Measurements from ENCODE around the gene SORCS2. TPM values are rescaled to one million over a fixed set of nuclear protein-coding genes. Genes with fewer than 3 reads are reported as not detected.

SORCS2 gene
- total RNA-seq, 2 experiments from 2014 or later, result not detected

- Mint-ChIP-seq H3K4me1 (ENCODE audit: low read depth) (peaks cover 17% of the 10 kb centered on the region), H3K9me3 (ENCODE audit: insufficient read depth) (no peaks in the 10 kb centered on the region), H3K36me3 (ENCODE audit: low read depth) (no peaks in the 10 kb centered on the region), H3K4me3 (no peak overlapping the region), H3K27me3 (ENCODE audit: low read depth) (no peaks in the 10 kb centered on the region), H3K27ac (no peak overlapping the region)
- no peak for DNase-seq
- no peak for ATAC-seq
- ChIA-PET CTCF (no interaction called here), POLR2A (no interaction called here)
These were observed 554.2 kb downstream of the SORCS2 start for GRCh38 chr4:7746351-7747061.

- Mint-ChIP-seq H3K4me1 (ENCODE audit: low read depth) (peaks cover 17% of the 10 kb centered on the region), H3K27ac (no peak overlapping the region), H3K4me3 (no peak overlapping the region), H3K9me3 (ENCODE audit: insufficient read depth) (no peaks in the 10 kb centered on the region), H3K36me3 (ENCODE audit: low read depth) (no peaks in the 10 kb centered on the region), H3K27me3 (ENCODE audit: low read depth) (no peaks in the 10 kb centered on the region)
- no peak for ATAC-seq
- DNase-seq, result no peak
- POLR2A ChIA-PET, result no interaction called here
- CTCF ChIA-PET, result no interaction called here
These were observed 554.7 kb downstream of the SORCS2 start for GRCh38 chr4:7747062-7747385.

DNA sequence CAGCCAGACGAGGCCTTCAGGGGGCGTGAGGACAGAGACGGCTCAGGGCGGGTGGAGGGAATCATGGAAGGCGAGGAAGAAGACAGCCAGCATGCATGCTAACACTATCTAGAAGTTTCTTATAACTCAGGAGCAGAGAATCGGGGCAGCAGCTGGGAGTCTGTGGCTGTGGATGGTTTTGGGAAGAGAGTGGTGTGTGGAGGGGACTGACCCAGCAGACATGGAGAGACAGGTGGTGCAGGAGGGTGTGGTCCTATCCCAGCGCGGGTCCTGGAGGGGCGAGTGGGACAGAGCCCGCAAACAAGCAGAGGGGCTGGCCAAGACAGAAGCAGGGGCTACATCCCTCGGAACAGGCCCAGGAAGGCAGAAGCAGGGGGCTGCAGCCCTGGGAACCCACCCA lies 555.2 kb downstream of the SORCS2 start:
- CTCF ChIA-PET, result no interaction called here
- H3K4me3 Mint-ChIP-seq, result no peak overlapping the region
- H3K4me1 Mint-ChIP-seq (ENCODE audit: low read depth), result peaks cover 17% of the 10 kb centered on the region
- H3K9me3 Mint-ChIP-seq (ENCODE audit: insufficient read depth), result no peaks in the 10 kb centered on the region
- no peaks in the 10 kb centered on the region for H3K36me3 Mint-ChIP-seq (ENCODE audit: low read depth)
- H3K27me3 Mint-ChIP-seq (ENCODE audit: low read depth), result no peaks in the 10 kb centered on the region
- no peak overlapping the region for H3K27ac Mint-ChIP-seq
- POLR2A ChIA-PET, result no interaction called here
- no peak for ATAC-seq
- no peak for DNase-seq

- no peaks in the 10 kb centered on the region for H3K27me3 Mint-ChIP-seq (ENCODE audit: low read depth)
- peaks cover 17% of the 10 kb centered on the region for H3K4me1 Mint-ChIP-seq (ENCODE audit: low read depth)
- DNase-seq (no peak), ATAC-seq (no peak)
- ChIA-PET POLR2A (no interaction called here), CTCF (interaction anchor here (1.0 kb wide), 1 partner anchor 19 kb away, joined by 3 read pairs; no protein-coding TSS in a partner anchor)
- no peak overlapping the region for H3K4me3 Mint-ChIP-seq
- no peak overlapping the region for H3K27ac Mint-ChIP-seq
- no peaks in the 10 kb centered on the region for H3K36me3 Mint-ChIP-seq (ENCODE audit: low read depth)
- no peaks in the 10 kb centered on the region for H3K9me3 Mint-ChIP-seq (ENCODE audit: insufficient read depth)
These were observed 558.2 kb downstream of the SORCS2 start for GRCh38 chr4:7750523-7750922.

DNA sequence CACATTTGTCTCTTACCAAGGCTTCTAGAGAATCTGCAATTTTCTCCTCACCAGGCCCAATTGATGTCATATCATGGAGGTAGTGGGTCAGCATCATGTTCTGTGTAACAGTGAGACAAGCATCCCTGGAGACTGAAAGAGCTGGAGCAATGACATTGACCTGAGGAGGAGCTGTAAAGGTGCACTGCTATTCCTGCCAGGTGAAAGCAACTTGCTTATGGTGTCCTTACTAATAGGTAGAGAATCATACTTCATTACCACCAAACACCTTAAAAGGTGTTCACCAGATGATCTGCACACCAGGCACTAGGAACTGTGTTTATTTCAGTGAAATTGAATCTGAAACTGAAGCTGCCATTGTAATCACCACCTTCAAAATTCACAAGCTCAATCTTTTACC lies 558.6 kb downstream of the SORCS2 start:
- ATAC-seq (no peak), DNase-seq (no peak)
- Mint-ChIP-seq H3K4me3 (no peak overlapping the region), H3K9me3 (ENCODE audit: insufficient read depth) (no peaks in the 10 kb centered on the region), H3K27me3 (ENCODE audit: low read depth) (no peaks in the 10 kb centered on the region), H3K27ac (no peak overlapping the region), H3K4me1 (ENCODE audit: low read depth) (peaks cover 17% of the 10 kb centered on the region), H3K36me3 (ENCODE audit: low read depth) (no peaks in the 10 kb centered on the region)
- ChIA-PET POLR2A (no interaction called here), CTCF (interaction anchor here (1.0 kb wide), 1 partner anchor 18 kb away, joined by 3 read pairs; no protein-coding TSS in a partner anchor)

DNA sequence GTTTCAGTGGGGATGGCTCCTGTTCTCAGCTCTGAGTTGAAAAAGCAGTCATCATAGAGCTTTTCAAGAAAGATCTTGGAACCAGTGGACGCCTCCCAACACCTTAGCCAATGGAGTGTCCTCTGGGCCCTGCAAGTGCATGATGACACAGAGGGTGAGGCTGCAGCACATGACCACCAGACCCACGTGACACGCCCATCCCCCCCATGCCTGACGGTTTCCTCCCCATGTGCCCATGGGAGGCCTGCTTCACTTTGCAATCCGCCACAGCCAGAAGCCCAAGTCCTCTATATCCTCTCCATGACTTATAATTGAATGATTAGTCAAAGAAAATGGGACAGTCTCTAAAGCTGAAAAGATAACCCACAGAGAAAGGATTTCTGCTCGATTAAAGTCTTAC lies 560.3 kb downstream of the SORCS2 start:
- no peak overlapping the region for H3K27ac Mint-ChIP-seq
- DNase-seq (no peak), ATAC-seq (no peak)
- POLR2A ChIA-PET, result no interaction called here
- no peaks in the 10 kb centered on the region for H3K27me3 Mint-ChIP-seq (ENCODE audit: low read depth)
- no peak overlapping the region for H3K4me3 Mint-ChIP-seq
- no peaks in the 10 kb centered on the region for H3K36me3 Mint-ChIP-seq (ENCODE audit: low read depth)
- CTCF ChIA-PET, result no interaction called here
- no peaks in the 10 kb centered on the region for H3K9me3 Mint-ChIP-seq (ENCODE audit: insufficient read depth)
- H3K4me1 Mint-ChIP-seq (ENCODE audit: low read depth), result peaks cover 26% of the 10 kb centered on the region

- H3K4me3 Mint-ChIP-seq, result no peak overlapping the region
- DNase-seq, result no peak
- no peaks in the 10 kb centered on the region for H3K36me3 Mint-ChIP-seq (ENCODE audit: low read depth)
- no peak overlapping the region for H3K27ac Mint-ChIP-seq
- no peaks in the 10 kb centered on the region for H3K27me3 Mint-ChIP-seq (ENCODE audit: low read depth)
- H3K4me1 Mint-ChIP-seq (ENCODE audit: low read depth), result peaks cover 32% of the 10 kb centered on the region
- POLR2A ChIA-PET, result no interaction called here
- CTCF ChIA-PET, result no interaction called here
- ATAC-seq, result no peak
- no peaks in the 10 kb centered on the region for H3K9me3 Mint-ChIP-seq (ENCODE audit: insufficient read depth)
These were observed 560.9 kb downstream of the SORCS2 start for GRCh38 chr4:7753271-7753670.

- Mint-ChIP-seq H3K4me1 (ENCODE audit: low read depth) (peaks cover 33% of the 10 kb centered on the region), H3K4me3 (no peak overlapping the region), H3K36me3 (ENCODE audit: low read depth) (no peaks in the 10 kb centered on the region), H3K9me3 (ENCODE audit: insufficient read depth) (no peaks in the 10 kb centered on the region), H3K27ac (no peak overlapping the region), H3K27me3 (ENCODE audit: low read depth) (no peaks in the 10 kb centered on the region)
- ChIA-PET CTCF (no interaction called here), POLR2A (no interaction called here)
- ATAC-seq (no peak), DNase-seq (no peak)
These were observed 561.7 kb downstream of the SORCS2 start for GRCh38 chr4:7753931-7754465.

DNA sequence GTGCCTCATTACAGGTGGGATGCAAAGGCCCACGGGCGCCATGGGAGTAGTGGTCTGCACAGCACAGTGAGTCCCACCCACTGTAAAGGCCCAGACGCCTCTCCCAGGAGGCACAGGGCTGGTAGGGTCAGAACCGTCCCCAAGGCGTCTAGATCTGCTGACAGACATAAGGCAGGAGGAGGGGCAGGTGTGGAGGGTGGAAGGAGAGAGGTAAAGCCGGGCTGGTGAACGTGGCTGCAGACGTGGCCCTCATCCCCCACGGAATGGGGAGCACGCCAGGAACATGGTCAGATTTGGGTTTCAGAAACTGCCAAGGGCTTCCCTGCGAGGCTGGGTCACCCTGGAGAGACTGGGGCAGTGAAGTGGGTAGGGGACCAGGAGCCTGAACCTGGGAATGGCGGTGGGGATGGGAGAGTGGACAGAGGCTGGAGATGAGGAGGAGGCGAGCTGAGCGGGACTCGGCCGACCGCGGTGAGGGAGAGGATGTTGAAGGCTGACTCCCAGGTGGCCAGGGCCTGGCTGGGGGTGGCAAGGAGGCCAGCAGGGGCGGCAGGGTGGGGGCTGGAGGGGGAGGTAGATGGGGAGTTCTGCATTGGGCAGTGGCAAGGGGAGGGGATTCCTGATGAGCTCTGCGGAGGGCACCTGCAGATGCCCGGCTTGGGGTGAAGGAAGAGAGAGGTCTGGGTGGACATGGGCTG lies 562.4 kb downstream of the SORCS2 start:
- Mint-ChIP-seq H3K36me3 (ENCODE audit: low read depth) (no peaks in the 10 kb centered on the region), H3K9me3 (ENCODE audit: insufficient read depth) (no peaks in the 10 kb centered on the region), H3K27me3 (ENCODE audit: low read depth) (no peaks in the 10 kb centered on the region), H3K4me1 (ENCODE audit: low read depth) (peaks cover 34% of the 10 kb centered on the region), H3K4me3 (no peak overlapping the region), H3K27ac (peak overlapping the region; percentile 68)
- ChIA-PET POLR2A (no interaction called here), CTCF (no interaction called here)
- DNase-seq (no peak), ATAC-seq (no peak)

- ChIA-PET CTCF (no interaction called here), POLR2A (no interaction called here)
- H3K4me1 Mint-ChIP-seq (ENCODE audit: low read depth), result peaks cover 34% of the 10 kb centered on the region
- DNase-seq (no peak), ATAC-seq (no peak)
- no peak overlapping the region for H3K27ac Mint-ChIP-seq
- H3K27me3 Mint-ChIP-seq (ENCODE audit: low read depth), result no peaks in the 10 kb centered on the region
- no peaks in the 10 kb centered on the region for H3K36me3 Mint-ChIP-seq (ENCODE audit: low read depth)
- H3K4me3 Mint-ChIP-seq, result no peak overlapping the region
- H3K9me3 Mint-ChIP-seq (ENCODE audit: insufficient read depth), result no peaks in the 10 kb centered on the region
These were observed 563.2 kb downstream of the SORCS2 start for GRCh38 chr4:7755561-7755960.

GRCh38 chr4:7756071-7756470 lies 563.7 kb downstream of the SORCS2 start:
- ChIA-PET POLR2A (no interaction called here), CTCF (no interaction called here)
- Mint-ChIP-seq H3K36me3 (ENCODE audit: low read depth) (no peaks in the 10 kb centered on the region), H3K4me3 (no peak overlapping the region), H3K9me3 (ENCODE audit: insufficient read depth) (no peaks in the 10 kb centered on the region), H3K27me3 (ENCODE audit: low read depth) (no peaks in the 10 kb centered on the region), H3K4me1 (ENCODE audit: low read depth) (peaks cover 34% of the 10 kb centered on the region), H3K27ac (no peak overlapping the region)
- ATAC-seq (no peak), DNase-seq (no peak)

GRCh38 chr4:7756561-7757355 lies 564.4 kb downstream of the SORCS2 start:
- no peak for DNase-seq
- Mint-ChIP-seq H3K36me3 (ENCODE audit: low read depth) (no peaks in the 10 kb centered on the region), H3K4me3 (no peak overlapping the region), H3K27me3 (ENCODE audit: low read depth) (no peaks in the 10 kb centered on the region), H3K27ac (peak overlapping the region; percentile 61), H3K9me3 (ENCODE audit: insufficient read depth) (no peaks in the 10 kb centered on the region), H3K4me1 (ENCODE audit: low read depth) (peaks cover 39% of the 10 kb centered on the region)
- POLR2A ChIA-PET, result no interaction called here
- CTCF ChIA-PET, result interaction anchor here (5.9 kb wide), 1 partner anchor 45 kb away, joined by 66 read pairs; no protein-coding TSS in a partner anchor
- ATAC-seq, result no peak

Measured in activated CD8-positive, alpha-beta T cell treated with anti-CD3 and anti-CD28 coated beads, Interleukin-2, amount 10 ng/mL, durations not matched to agents 7 days and 5 days (primary cell).